ACC112 (cell line): ENCODE data around the gene PRDM8.

Experiments
- H2AFZ ChIP-seq: fragments of 200-600 bp; sonication (generic); one replicate; pipeline ENCODE4 v1.6.0; 2017; ENCODE audit warnings: antibody characterized with exemption, low read length; ENCODE audit not compliant: unreplicated experiment
- H3K27ac ChIP-seq: fragments of 200-600 bp; sonication (generic); 2 replicates; pipeline ENCODE4 v1.5.1; 2014; ENCODE audit warnings: low read depth, mild to moderate bottlenecking, antibody characterized with exemption, low read length, moderate library complexity
- H3K27me3 ChIP-seq: fragments of 200-600 bp; sonication (generic); 2 replicates; pipeline ENCODE4 v1.6.1; 2014; ENCODE audit warnings: mild to moderate bottlenecking, antibody characterized with exemption, low read length, moderate library complexity, mixed read lengths; ENCODE audit not compliant: insufficient read depth
- H3K36me3 ChIP-seq: fragments of 200-600 bp; sonication (generic); 2 replicates; pipeline ENCODE4 v1.6.1; 2016; ENCODE audit warnings: mild to moderate bottlenecking, antibody characterized with exemption, low read length, moderate library complexity, mixed read lengths; ENCODE audit not compliant: insufficient read depth
- H3K4me1 ChIP-seq: fragments of 200-600 bp; sonication (generic); one replicate; pipeline ENCODE4 v1.6.1; 2016; ENCODE audit warnings: low read length, mixed read lengths; ENCODE audit not compliant: insufficient read depth, unreplicated experiment, control insufficient read depth
- H3K4me3 ChIP-seq: fragments of 200-600 bp; sonication (generic); 2 replicates; pipeline ENCODE4 v1.5.1; 2014; ENCODE audit warnings: mild to moderate bottlenecking, low read depth, low read length
- H3K79me2 ChIP-seq: fragments of 200-600 bp; sonication (generic); one replicate; pipeline ENCODE4 v1.6.0; 2016; ENCODE audit warnings: low read length; ENCODE audit not compliant: control insufficient read depth, unreplicated experiment, insufficient read depth

Gene PRDM8

GRCh38 chr4:80209340-80209701 lies 12.0 kb downstream of the PRDM8 start:
- H3K4me1 ChIP-seq = peaks cover 16% of the 10 kb centered on the region
- H2AFZ ChIP-seq = no peak overlapping the region
- H3K4me3 ChIP-seq = no peak overlapping the region
- H3K27ac ChIP-seq = no peak overlapping the region
- no peaks in the 10 kb centered on the region for H3K79me2 ChIP-seq
- H3K36me3 ChIP-seq = no peaks in the 10 kb centered on the region
- no peaks in the 10 kb centered on the region for H3K27me3 ChIP-seq

DNA sequence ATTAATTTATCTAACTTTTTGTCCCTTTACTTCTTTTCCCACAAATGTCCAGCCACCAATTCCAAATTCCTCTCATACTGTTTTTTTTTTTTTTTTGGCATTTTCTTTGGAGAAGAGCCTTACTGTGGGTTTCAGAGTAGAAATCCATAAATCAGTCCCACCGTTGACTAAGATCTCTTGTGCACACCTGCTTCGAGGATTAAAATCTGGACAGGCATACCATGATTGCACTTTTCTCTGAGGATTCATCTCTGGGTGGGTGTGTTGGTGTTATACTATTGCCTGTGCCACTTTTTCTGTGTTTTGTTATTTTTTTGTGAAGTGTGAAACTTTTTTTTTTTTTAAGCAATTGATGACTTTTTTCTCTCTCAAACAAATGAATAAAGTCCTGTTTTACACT lies 13.2 kb downstream of the PRDM8 start:
- Histone ChIP-seq H3K4me3 (no peak overlapping the region), H3K27me3 (no peaks in the 10 kb centered on the region), H3K27ac (no peak overlapping the region), H3K4me1 (peaks cover 16% of the 10 kb centered on the region), H3K36me3 (no peaks in the 10 kb centered on the region), H3K79me2 (no peaks in the 10 kb centered on the region), H2AFZ (no peak overlapping the region)

- peak overlapping the region; percentile 47 for H2AFZ ChIP-seq
Measured at GRCh38 chr4:80213117-80213815, 16.0 kb downstream of the PRDM8 start.

GRCh38 chr4:80215449-80216052 lies 18.2 kb downstream of the PRDM8 start:
- peaks cover 35% of the 10 kb centered on the region for H3K4me1 ChIP-seq
- no peaks in the 10 kb centered on the region for H3K27me3 ChIP-seq
- H3K4me3 ChIP-seq = no peak overlapping the region
- no peaks in the 10 kb centered on the region for H3K36me3 ChIP-seq
- H2AFZ ChIP-seq = no peak overlapping the region
- no peaks in the 10 kb centered on the region for H3K79me2 ChIP-seq
- H3K27ac ChIP-seq = no peak overlapping the region

More at GRCh38 chr4:80213117-80213815, 16.0 kb downstream of the PRDM8 start:
- Histone ChIP-seq H3K36me3 (no peaks in the 10 kb centered on the region), H3K4me3 (no peak overlapping the region), H3K27me3 (no peaks in the 10 kb centered on the region), H3K27ac (no peak overlapping the region), H3K79me2 (no peaks in the 10 kb centered on the region), H3K4me1 (peaks cover 15% of the 10 kb centered on the region)

- Histone ChIP-seq H2AFZ (peak overlapping the region; percentile 73), H3K27me3 (no peaks in the 10 kb centered on the region)
Measured at GRCh38 chr4:80216100-80216761, 18.9 kb downstream of the PRDM8 start.

DNA sequence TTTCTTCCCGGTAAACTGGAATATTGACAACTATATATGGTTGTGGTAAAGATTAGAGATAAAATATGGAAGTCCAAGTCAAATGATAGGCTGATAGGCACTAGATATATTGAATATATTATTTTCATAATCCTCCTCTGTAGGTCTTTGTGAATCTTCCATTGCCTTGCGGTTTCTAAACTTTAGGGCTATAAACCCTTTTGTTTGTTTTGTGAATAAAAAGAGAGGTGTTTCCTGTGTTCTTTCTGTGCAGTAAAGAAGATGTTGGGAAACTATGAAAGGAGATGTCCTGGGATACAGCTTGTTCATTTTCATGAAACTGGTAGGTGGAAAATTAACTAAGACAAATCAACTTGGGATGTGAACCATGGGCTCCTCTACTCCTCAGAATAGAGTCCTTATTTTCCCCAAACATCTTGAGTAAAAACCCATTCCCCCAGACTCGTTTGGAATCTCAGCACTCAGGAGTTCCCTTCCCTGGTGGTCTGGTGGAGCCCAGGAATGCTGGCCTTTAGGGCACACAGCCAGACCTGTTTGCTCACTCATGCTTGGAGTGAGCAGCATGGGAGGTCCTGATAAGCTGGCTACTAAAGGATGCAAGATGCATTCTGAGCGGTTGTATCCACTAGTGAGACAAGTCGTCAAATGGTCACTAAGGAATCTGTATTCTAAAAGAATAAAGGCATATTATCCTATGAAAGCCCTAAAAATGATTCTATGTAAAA lies 22.2 kb downstream of the PRDM8 start:
- H3K4me1 ChIP-seq = peaks cover 26% of the 10 kb centered on the region
- no peaks in the 10 kb centered on the region for H3K79me2 ChIP-seq
- peak overlapping the region; percentile 33 for H2AFZ ChIP-seq
- H3K27ac ChIP-seq = no peak overlapping the region
- no peaks in the 10 kb centered on the region for H3K27me3 ChIP-seq
- no peak overlapping the region for H3K4me3 ChIP-seq
- no peaks in the 10 kb centered on the region for H3K36me3 ChIP-seq

More at GRCh38 chr4:80216100-80216761, 18.9 kb downstream of the PRDM8 start:
- Histone ChIP-seq H3K4me3 (no peak overlapping the region), H3K36me3 (no peaks in the 10 kb centered on the region), H3K79me2 (no peaks in the 10 kb centered on the region), H3K27ac (no peak overlapping the region), H3K4me1 (peaks cover 38% of the 10 kb centered on the region)

DNA sequence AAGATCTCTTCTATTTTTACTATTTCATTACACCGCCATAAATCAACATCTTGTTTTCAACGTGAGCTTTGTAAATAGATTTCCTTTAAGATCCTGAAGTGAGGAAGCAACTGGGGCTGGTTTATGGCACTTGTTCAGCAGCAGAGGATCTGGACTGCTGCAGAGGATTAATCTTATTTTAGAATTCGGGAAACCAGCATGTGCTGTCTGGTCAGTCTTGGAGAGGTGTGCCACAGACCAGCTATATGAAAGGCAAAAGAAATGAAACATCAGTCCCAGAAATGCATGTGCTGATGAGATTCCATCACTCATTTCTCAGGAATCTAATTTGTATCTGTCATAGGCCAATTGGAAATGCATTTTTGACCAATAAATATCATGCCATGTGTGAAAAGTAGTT lies 23.4 kb downstream of the PRDM8 start:
- peaks cover 29% of the 10 kb centered on the region for H3K4me1 ChIP-seq
- H3K27me3 ChIP-seq = no peaks in the 10 kb centered on the region
- H3K27ac ChIP-seq = no peak overlapping the region

DNA sequence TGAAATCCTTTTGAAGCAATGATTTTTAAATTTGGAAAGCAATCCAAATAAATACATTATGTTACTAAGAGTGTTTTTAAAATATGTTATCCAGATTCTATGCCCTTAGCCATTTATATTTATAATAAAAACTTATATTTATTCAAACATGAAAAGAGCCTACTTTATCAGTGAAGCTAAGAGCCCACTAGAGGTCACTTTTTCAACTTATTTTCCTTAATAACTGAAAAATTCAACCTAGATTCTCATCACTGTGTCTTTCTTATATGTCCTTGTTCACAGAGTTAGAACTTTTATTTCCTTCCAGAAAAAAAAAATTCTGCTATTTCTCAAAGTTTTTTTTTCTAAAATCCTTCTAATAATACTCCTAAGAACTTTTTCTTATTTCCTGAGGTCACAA lies 23.9 kb downstream of the PRDM8 start:
- Histone ChIP-seq H3K4me1 (peaks cover 29% of the 10 kb centered on the region), H3K27ac (no peak overlapping the region), H2AFZ (no peak overlapping the region)

More for the DNA sequence above, 23.4 kb downstream of the PRDM8 start:
- Histone ChIP-seq H3K79me2 (no peaks in the 10 kb centered on the region), H3K4me3 (no peak overlapping the region), H3K36me3 (no peaks in the 10 kb centered on the region), H2AFZ (peak overlapping the region; percentile 16)

GRCh38 chr4:80225595-80225994 lies 28.3 kb downstream of the PRDM8 start:
- peak overlapping the region; percentile 34 for H2AFZ ChIP-seq
- no peaks in the 10 kb centered on the region for H3K36me3 ChIP-seq
- no peak overlapping the region for H3K27ac ChIP-seq
- no peaks in the 10 kb centered on the region for H3K79me2 ChIP-seq
- no peak overlapping the region for H3K4me3 ChIP-seq
- H3K4me1 ChIP-seq = peaks cover 10% of the 10 kb centered on the region
- no peaks in the 10 kb centered on the region for H3K27me3 ChIP-seq

More for the DNA sequence above, 23.9 kb downstream of the PRDM8 start:
- H3K79me2 ChIP-seq = no peaks in the 10 kb centered on the region
- no peaks in the 10 kb centered on the region for H3K36me3 ChIP-seq
- no peak overlapping the region for H3K4me3 ChIP-seq
- H3K27me3 ChIP-seq = no peaks in the 10 kb centered on the region

GRCh38 chr4:80226094-80226493 lies 28.8 kb downstream of the PRDM8 start:
- Histone ChIP-seq H3K36me3 (no peaks in the 10 kb centered on the region), H3K27ac (no peak overlapping the region), H3K4me3 (no peak overlapping the region), H3K79me2 (no peaks in the 10 kb centered on the region), H3K27me3 (no peaks in the 10 kb centered on the region), H3K4me1 (peaks cover 12% of the 10 kb centered on the region), H2AFZ (no peak overlapping the region)
